Measurements from ENCODE around the gene TSBP1.
A peak's percentile ranks its signal among the peaks of the same experiment; 100 is the strongest.

TSBP1 gene, protein sequence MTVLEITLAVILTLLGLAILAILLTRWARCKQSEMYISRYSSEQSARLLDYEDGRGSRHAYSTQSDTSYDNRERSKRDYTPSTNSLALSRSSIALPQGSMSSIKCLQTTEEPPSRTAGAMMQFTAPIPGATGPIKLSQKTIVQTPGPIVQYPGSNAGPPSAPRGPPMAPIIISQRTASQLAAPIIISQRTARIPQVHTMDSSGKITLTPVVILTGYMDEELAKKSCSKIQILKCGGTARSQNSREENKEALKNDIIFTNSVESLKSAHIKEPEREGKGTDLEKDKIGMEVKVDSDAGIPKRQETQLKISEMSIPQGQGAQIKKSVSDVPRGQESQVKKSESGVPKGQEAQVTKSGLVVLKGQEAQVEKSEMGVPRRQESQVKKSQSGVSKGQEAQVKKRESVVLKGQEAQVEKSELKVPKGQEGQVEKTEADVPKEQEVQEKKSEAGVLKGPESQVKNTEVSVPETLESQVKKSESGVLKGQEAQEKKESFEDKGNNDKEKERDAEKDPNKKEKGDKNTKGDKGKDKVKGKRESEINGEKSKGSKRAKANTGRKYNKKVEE

DNA sequence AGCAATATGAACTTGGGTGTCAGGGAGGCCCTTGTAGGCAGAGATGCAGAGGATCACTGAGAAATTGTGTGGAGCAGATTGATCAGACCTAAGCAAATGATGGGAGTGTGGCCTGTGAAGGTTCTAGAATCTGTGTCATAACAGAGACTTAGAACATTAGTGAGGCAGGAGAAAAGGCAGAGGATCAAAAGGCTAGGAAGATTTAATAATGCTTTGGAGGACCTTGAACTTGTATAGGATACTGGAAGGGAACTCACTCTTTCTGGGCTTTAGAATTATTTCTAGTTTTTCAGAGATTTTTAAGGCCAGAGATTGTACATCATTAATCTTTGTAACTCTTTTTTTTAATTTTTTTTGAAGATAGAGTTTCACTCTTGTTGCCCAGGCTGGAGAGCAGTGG is at the start of gene TSBP1:
Gene TSBP1, minus strand, starts transcription at position 101 of the 400 bp plus-strand sequence. CDS start 197 bp downstream, outside the sequence.
- H3K4me1 ChIP-seq (ENCODE audit: control insufficient read depth in 1 of 2, insufficient read depth in 1 of 2, low read depth in 1 of 2, low read length in 1 of 2): no peaks in the 10 kb centered on the region
- H3K4me3 ChIP-seq (ENCODE audit: low read depth in 1 of 2, low read length in 1 of 2): no peak within 1 kb of the TSS
- TF ChIP-seq, protein P1, sequence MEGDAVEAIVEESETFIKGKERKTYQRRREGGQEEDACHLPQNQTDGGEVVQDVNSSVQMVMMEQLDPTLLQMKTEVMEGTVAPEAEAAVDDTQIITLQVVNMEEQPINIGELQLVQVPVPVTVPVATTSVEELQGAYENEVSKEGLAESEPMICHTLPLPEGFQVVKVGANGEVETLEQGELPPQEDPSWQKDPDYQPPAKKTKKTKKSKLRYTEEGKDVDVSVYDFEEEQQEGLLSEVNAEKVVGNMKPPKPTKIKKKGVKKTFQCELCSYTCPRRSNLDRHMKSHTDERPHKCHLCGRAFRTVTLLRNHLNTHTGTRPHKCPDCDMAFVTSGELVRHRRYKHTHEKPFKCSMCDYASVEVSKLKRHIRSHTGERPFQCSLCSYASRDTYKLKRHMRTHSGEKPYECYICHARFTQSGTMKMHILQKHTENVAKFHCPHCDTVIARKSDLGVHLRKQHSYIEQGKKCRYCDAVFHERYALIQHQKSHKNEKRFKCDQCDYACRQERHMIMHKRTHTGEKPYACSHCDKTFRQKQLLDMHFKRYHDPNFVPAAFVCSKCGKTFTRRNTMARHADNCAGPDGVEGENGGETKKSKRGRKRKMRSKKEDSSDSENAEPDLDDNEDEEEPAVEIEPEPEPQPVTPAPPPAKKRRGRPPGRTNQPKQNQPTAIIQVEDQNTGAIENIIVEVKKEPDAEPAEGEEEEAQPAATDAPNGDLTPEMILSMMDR (IDR thresholded peaks at IDR 0.05): no peak
- H3K36me3 ChIP-seq: no peaks in the 10 kb centered on the region
- no peaks in the 10 kb centered on the region for H3K9me3 ChIP-seq
- H3K27me3 ChIP-seq: peaks cover 5% of the 10 kb centered on the region
- no peak within 1 kb of the TSS for H3K27ac ChIP-seq

- H3K27me3 ChIP-seq: peaks cover 75% of the 10 kb centered on the region
- TF ChIP-seq, protein P1 (IDR thresholded peaks at IDR 0.05): no peak
- no peaks in the 10 kb centered on the region for H3K36me3 ChIP-seq
- H3K4me1 ChIP-seq (ENCODE audit: control insufficient read depth in 1 of 2, insufficient read depth in 1 of 2, low read depth in 1 of 2, low read length in 1 of 2): no peaks in the 10 kb centered on the region
- no peak overlapping the region for H3K4me3 ChIP-seq (ENCODE audit: low read depth in 1 of 2, low read length in 1 of 2)
- no peak overlapping the region for H3K27ac ChIP-seq
- H3K9me3 ChIP-seq: no peaks in the 10 kb centered on the region
These were observed 44.3 kb upstream of the TSBP1 start for GRCh38 chr6:32416036-32416435.

- no peaks in the 10 kb centered on the region for H3K36me3 ChIP-seq
- H3K4me1 ChIP-seq (ENCODE audit: control insufficient read depth in 1 of 2, insufficient read depth in 1 of 2, low read depth in 1 of 2, low read length in 1 of 2): no peaks in the 10 kb centered on the region
- peaks cover 75% of the 10 kb centered on the region for H3K27me3 ChIP-seq
- TF ChIP-seq, protein P1 (IDR thresholded peaks at IDR 0.05): peak; percentile 94
- no peak overlapping the region for H3K27ac ChIP-seq
- H3K9me3 ChIP-seq: no peaks in the 10 kb centered on the region
- H3K4me3 ChIP-seq (ENCODE audit: low read depth in 1 of 2, low read length in 1 of 2): no peak overlapping the region
These were observed 43.9 kb upstream of the TSBP1 start for GRCh38 chr6:32415521-32416019.

GRCh38 chr6:32413427-32414047 is 41.8 kb upstream of the TSBP1 start:
- H3K27me3 ChIP-seq: peaks cover 67% of the 10 kb centered on the region
- TF ChIP-seq, protein P1 (IDR thresholded peaks at IDR 0.05): peak; percentile 91
- no peaks in the 10 kb centered on the region for H3K9me3 ChIP-seq
- H3K4me3 ChIP-seq (ENCODE audit: low read depth in 1 of 2, low read length in 1 of 2): no peak overlapping the region
- H3K4me1 ChIP-seq (ENCODE audit: control insufficient read depth in 1 of 2, insufficient read depth in 1 of 2, low read depth in 1 of 2, low read length in 1 of 2): no peaks in the 10 kb centered on the region
- no peaks in the 10 kb centered on the region for H3K36me3 ChIP-seq
- no peak overlapping the region for H3K27ac ChIP-seq

DNA sequence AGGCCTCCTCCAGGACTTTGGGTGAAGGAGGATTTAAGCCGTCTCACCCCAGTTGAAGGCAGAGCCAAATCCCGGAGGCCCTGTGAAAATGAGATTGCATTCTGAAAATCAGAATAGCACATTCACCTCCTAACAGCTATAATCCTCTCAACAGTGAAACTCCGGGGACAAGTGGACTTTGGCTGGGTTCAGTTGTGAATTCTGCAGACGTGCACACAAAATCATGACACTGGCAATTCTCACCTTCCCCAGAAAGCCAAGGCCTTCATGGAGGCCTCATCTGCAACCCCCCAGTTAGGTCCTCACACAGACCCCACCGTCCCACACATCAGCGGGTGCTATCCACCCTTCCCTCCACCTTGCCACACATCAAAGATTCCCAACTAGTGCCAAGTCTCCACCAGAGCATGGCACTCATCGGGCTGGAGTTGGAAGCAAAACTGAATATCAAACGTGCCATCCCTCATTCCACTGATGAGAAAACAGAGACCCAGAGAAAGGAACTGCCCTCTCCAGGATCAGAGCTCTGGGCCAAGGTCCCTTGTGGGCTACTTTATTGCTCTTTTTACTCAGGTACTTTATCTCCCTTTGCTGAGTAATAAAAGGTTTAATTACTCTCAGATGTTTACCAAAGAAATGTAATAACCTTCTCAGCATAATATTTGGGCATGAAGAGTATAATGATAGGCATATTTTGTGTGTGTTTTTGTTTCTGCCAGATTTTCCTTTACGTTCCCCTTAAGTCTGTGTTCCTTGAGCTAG is 40.0 kb upstream of the TSBP1 start:
- H3K36me3 ChIP-seq: no peaks in the 10 kb centered on the region
- H3K27me3 ChIP-seq: peaks cover 73% of the 10 kb centered on the region
- no peak overlapping the region for H3K27ac ChIP-seq
- TF ChIP-seq, protein P1 (IDR thresholded peaks at IDR 0.05): no peak
- H3K4me3 ChIP-seq (ENCODE audit: low read depth in 1 of 2, low read length in 1 of 2): no peak overlapping the region
- no peaks in the 10 kb centered on the region for H3K4me1 ChIP-seq (ENCODE audit: control insufficient read depth in 1 of 2, insufficient read depth in 1 of 2, low read depth in 1 of 2, low read length in 1 of 2)
- H3K9me3 ChIP-seq: no peaks in the 10 kb centered on the region

Measured in neutrophil (primary cell).